T-helper 17 cell (primary cell): ENCODE measurements around the gene RAB23. TPM values are rescaled to one million over a fixed set of nuclear protein-coding genes. Genes with fewer than 3 reads are reported as not detected.
"Not testable (repeated sequence)": the region's sequence is repeated elsewhere in the genome, so short reads cannot be mapped to it uniquely, and the experiment has no call there.

ENCODE experiments used
- ATAC-seq: fragments of 150-1000 bp; cut with Tn5 transposase; 2 replicates; pipeline ENCODE4 v1.10.0; 2021; ENCODE audit warnings: mild to moderate bottlenecking, moderate library complexity
- DNase-seq, 3 donors: peaks; one replicate each; pipeline versions ENCODE4 v3.0.0 to v3.0.0-alpha.2; 2020 to 2021
- H3K9me3 ChIP-seq: one replicate; pipeline ENCODE4 v1.7.0; 2013; ENCODE audit warnings: low read length, mild to moderate bottlenecking; ENCODE audit not compliant: control insufficient read depth, poor library complexity, severe bottlenecking
- H3K27ac Mint-ChIP-seq: one replicate; pipeline ENCODE4 v1.8.0; 2022; ENCODE audit warnings: mild to moderate bottlenecking, moderate library complexity, mixed read lengths
- H3K27me3 Mint-ChIP-seq: one replicate; pipeline ENCODE4 v1.8.0; 2022; ENCODE audit warnings: mixed read lengths
- H3K36me3 Mint-ChIP-seq: one replicate; pipeline ENCODE4 v1.8.0; 2022; ENCODE audit warnings: low read depth, mixed read lengths
- H3K4me1 Mint-ChIP-seq: one replicate; pipeline ENCODE4 v1.8.0; 2022; ENCODE audit warnings: mild to moderate bottlenecking, mixed read lengths
- H3K4me3 Mint-ChIP-seq: one replicate; pipeline ENCODE4 v1.8.0; 2022; ENCODE audit warnings: mild to moderate bottlenecking, moderate library complexity, mixed read lengths
- total RNA-seq, 4 donors: library from RNA in 2 of 4; stranded (reverse) in 2 of 4; gene quantifications; one replicate each; pipeline ENCODE4 v1.2.3 and lab custom pipeline; 2022 to 2026

RAB23 gene
- total RNA-seq, 2 donors from 2014 or later, result 0.29 to 0.35 TPM

DNA sequence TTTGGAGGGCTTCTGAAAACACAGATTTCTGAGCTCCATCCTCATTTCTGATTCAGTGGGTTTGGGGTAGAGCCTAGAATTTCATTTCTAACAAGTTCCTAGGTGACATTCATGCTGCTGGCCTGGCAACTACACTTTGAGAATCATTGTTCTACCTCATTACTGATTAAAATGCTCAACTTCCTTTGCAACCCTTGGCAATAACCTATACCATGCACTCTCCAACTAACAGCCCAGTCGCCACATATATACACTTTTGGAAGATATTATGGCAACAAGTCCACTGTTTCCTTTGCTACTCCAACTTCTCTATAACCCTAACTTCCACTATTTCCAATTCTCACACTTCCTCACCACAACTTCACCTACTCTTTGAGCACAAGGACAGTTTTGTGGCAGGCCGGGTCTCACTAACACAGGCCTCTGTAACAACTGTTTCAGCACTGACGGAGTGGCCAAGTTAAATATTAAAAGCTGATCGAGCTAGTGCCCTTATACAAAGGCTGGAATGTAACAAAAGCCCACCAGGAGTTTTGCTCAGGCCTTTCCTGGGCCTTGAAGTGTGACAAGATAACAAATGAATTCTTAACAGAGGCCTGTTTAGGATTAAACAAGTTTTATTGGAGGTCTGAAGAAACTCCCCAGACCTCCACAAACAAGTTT lies 32.1 kb upstream of the RAB23 start:
- peaks cover 2% of the 10 kb centered on the region for H3K36me3 Mint-ChIP-seq
- H3K9me3 ChIP-seq, result no peaks in the 10 kb centered on the region
- no peak overlapping the region for H3K4me3 Mint-ChIP-seq
- DNase-seq, result no peak
- ATAC-seq, result no peak
- peaks cover 6% of the 10 kb centered on the region for H3K4me1 Mint-ChIP-seq
- H3K27me3 Mint-ChIP-seq, result peaks cover 10% of the 10 kb centered on the region
- H3K27ac Mint-ChIP-seq, result no peak overlapping the region

DNA sequence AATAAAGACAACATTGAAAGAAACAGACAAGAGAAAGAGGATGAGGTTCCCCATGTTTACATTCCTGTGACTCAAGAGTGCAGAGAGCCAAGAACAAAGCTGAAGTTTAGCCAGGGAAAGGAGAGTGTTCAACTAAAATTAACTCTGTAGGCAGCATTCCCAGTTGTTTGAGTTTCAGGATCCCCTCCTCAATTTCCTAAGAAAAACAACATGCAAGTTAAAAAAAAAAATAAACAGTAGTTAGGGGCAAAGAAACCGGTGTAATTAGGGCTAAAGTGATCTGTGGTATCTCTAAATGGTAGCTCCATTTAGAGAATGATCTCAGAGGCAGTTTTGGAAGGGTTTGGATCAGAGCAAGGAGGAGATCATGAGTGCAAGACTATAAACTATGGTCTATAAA lies 30.9 kb upstream of the RAB23 start:
- ATAC-seq (no peak), DNase-seq (no peak)
- H3K9me3 ChIP-seq, result no peaks in the 10 kb centered on the region
- H3K4me3 Mint-ChIP-seq, result no peak overlapping the region
- H3K36me3 Mint-ChIP-seq, result peaks cover 2% of the 10 kb centered on the region
- peaks cover 8% of the 10 kb centered on the region for H3K4me1 Mint-ChIP-seq
- H3K27me3 Mint-ChIP-seq, result peaks cover 10% of the 10 kb centered on the region
- H3K27ac Mint-ChIP-seq, result no peak overlapping the region

DNA sequence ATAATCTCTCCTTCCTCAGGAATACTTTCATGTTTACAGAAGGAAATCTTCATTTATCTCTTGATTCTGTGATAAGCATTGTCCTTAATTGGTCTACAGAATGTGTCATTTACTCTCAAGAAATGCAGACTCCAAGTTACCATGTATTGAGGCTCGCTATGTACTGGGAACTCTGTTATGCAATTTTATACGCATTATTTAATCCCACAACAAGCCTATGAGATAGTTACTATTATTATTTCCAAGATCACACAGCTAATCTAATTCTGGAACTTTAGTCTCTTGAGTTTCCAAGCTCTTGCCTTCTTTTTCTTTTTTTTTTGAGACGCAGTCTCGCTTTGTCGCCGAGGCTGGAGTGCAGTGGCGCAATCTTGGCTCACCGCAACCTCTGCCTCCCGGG lies 30.0 kb upstream of the RAB23 start:
- H3K36me3 Mint-ChIP-seq, result peaks cover 2% of the 10 kb centered on the region
- DNase-seq (no peak), ATAC-seq (no peak)
- no peak overlapping the region for H3K4me3 Mint-ChIP-seq
- no peaks in the 10 kb centered on the region for H3K9me3 ChIP-seq
- H3K27me3 Mint-ChIP-seq, result peaks cover 10% of the 10 kb centered on the region
- peaks cover 8% of the 10 kb centered on the region for H3K4me1 Mint-ChIP-seq
- H3K27ac Mint-ChIP-seq, result no peak overlapping the region

DNA sequence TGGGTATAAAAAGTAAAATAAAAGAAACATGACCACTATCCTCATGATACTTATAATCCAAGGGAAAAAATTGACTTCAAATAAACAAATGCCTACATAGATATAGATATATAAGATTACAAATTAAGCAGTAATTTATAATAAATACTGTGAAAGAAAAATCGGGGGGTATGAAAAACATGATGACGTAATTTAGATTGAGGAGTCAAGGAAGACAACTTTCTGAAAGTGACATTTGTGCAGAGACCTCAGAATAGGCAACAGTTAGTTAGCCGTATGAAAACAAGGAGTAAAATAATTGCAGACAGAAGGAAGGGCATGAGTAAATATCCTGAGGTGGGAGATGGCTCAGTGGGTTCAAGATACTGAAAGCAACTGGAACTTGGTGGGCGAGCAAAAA lies 28.2 kb upstream of the RAB23 start:
- H3K36me3 Mint-ChIP-seq, result peaks cover 2% of the 10 kb centered on the region
- H3K27me3 Mint-ChIP-seq, result peaks cover 10% of the 10 kb centered on the region
- no peak overlapping the region for H3K27ac Mint-ChIP-seq
- ATAC-seq (no peak), DNase-seq (no peak)
- H3K4me1 Mint-ChIP-seq, result peaks cover 4% of the 10 kb centered on the region
- H3K9me3 ChIP-seq, result no peaks in the 10 kb centered on the region
- H3K4me3 Mint-ChIP-seq, result no peak overlapping the region

DNA sequence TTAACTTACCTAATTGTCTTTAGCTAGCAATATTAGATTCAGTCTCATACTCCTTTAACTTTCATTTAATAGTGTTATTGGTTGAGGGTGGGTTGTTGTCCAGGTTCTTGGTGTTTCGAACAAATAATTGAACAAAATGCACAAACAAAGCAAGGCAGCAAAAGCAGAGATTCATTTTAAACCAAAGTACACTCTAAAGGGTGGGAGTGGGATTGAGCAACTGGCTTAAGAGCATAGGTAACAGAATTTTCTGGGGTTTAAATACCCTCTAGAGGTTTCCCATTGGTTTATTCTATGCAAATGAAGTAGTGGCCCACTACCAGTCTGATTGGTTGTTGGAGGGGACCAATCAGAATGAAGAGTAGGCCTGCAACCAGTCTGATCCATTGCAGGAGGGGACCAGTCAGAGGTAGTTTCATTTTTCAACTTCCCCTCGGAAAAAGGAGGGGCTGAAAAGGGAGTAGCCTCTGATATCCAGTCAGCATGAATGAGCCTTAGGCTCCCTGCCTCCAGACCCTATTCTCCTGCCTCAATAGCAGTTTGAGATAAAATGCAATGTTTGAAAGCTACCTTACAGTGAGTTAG lies 26.3 kb upstream of the RAB23 start:
- Mint-ChIP-seq H3K4me3 (no peak overlapping the region), H3K27ac (no peak overlapping the region), H3K4me1 (peaks cover 4% of the 10 kb centered on the region), H3K36me3 (peaks cover 2% of the 10 kb centered on the region), H3K27me3 (peaks cover 6% of the 10 kb centered on the region)
- no peak for ATAC-seq
- no peaks in the 10 kb centered on the region for H3K9me3 ChIP-seq
- DNase-seq, result no peak

DNA sequence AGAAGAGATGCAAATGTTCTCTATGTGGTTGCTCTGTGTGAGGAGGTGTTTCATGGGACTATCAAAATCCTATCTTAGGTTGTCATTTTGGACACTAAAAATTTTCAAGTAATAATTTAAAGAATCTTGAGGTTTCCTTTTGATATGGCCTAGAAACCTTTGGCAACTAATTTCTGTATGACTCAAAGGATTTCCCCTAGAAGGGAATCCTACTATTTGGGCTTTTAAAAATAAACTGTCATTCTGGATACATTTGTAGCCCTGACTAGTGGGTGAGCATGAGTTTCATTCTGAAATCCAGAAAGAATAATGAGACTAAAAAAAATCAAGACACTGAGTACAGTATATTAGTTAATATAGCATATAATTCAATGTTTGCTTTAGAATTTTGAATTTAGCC lies 25.5 kb upstream of the RAB23 start:
- Mint-ChIP-seq H3K4me1 (peaks cover 4% of the 10 kb centered on the region), H3K36me3 (peaks cover 3% of the 10 kb centered on the region), H3K27ac (no peak overlapping the region), H3K27me3 (no peaks in the 10 kb centered on the region), H3K4me3 (no peak overlapping the region)
- no peaks in the 10 kb centered on the region for H3K9me3 ChIP-seq
- no peak for DNase-seq
- no peak for ATAC-seq

DNA sequence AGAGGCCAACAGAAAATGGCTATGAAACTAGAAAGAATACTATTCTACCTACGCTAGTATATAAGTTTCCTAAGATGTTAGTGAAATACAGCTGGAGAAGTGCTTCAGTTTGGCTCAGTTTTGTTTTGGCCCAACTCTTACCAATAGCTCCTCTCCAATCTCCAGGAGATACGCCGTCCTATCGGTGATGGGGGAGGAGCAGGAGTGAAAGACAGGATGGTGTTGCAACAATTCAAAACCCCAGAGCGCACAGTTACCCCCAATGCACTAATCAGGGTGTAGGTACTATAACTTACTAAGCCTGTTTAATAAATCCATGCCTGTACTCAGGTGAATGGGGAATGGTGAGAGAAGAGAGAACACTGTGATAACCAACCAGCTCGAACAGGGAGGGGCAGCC lies 24.2 kb upstream of the RAB23 start:
- peaks cover 3% of the 10 kb centered on the region for H3K36me3 Mint-ChIP-seq
- no peaks in the 10 kb centered on the region for H3K27me3 Mint-ChIP-seq
- DNase-seq (no peak), ATAC-seq (no peak)
- H3K27ac Mint-ChIP-seq, result no peak overlapping the region
- H3K4me3 Mint-ChIP-seq, result no peak overlapping the region
- no peaks in the 10 kb centered on the region for H3K9me3 ChIP-seq
- peaks cover 4% of the 10 kb centered on the region for H3K4me1 Mint-ChIP-seq

DNA sequence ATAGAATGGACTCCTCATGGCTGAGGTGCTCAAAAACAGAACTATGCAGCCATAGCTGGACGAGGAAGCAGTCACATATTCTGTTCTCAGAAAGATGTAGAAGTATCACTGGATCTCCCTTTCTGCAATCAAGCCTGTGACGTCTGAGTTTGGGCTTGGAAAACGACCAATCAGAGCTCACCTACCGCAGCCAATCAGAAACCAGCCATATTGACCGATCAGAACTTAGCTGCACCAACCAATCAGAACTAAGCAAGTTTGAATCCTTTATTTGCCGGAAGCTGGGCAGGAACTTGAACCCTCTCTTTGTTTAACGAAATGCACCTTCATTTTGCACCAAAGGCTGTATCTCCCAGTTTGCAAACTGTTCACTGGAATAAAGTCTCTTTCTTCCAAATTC lies 21.8 kb upstream of the RAB23 start:
- DNase-seq (no peak), ATAC-seq (no peak)
- Mint-ChIP-seq H3K27me3 (peaks cover 5% of the 10 kb centered on the region), H3K36me3 (peaks cover 2% of the 10 kb centered on the region), H3K4me3 (no peak overlapping the region), H3K27ac (no peak overlapping the region), H3K4me1 (no peaks in the 10 kb centered on the region)
- H3K9me3 ChIP-seq, result no peaks in the 10 kb centered on the region

DNA sequence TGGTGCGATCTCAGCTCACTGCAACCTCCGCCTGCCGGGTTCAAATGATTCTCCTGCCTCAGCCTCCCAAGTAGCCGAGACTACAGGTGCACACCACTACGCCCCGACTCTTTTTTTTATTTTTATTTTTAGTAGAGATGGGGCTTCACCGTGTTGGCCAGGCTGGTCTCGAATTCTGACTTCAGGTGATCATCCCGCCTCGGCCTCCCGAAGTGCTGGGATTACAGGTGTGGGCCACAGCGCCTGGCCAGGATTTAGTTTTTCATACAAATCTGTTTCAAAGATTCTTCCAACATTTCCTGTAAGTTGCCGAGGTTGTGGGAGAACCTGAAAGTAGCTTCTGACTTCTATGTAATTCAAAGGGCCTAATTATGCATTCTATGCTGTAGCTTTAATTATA lies 21.4 kb upstream of the RAB23 start:
- H3K4me3 Mint-ChIP-seq, ATAC-seq, H3K9me3 ChIP-seq, H3K4me1 Mint-ChIP-seq, H3K36me3 Mint-ChIP-seq, DNase-seq, H3K27me3 Mint-ChIP-seq, H3K27ac Mint-ChIP-seq: not testable (repeated sequence)

DNA sequence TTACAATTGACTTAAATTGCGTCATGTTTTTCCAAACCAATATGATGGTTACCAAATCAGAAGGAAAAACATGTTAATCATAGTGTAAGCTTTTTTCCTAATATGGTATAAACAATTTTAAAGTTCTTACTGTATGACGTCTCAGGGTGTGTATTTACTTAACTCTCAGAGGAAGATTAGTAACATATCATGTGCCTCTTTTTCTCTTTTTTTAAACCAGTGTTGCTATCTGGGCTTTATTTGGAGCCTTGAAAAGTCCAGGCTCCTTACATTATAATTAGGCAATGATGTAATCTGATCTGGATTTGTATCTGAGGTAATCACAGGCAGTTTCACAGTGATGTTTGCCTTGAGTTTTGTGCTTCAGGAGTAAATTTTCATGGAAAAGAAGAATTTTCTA lies 20.4 kb upstream of the RAB23 start:
- Mint-ChIP-seq H3K36me3 (peaks cover 4% of the 10 kb centered on the region), H3K27ac (no peak overlapping the region), H3K4me1 (no peaks in the 10 kb centered on the region), H3K27me3 (peaks cover 16% of the 10 kb centered on the region), H3K4me3 (no peak overlapping the region)
- ATAC-seq, result no peak
- DNase-seq, result no peak
- H3K9me3 ChIP-seq, result no peaks in the 10 kb centered on the region

DNA sequence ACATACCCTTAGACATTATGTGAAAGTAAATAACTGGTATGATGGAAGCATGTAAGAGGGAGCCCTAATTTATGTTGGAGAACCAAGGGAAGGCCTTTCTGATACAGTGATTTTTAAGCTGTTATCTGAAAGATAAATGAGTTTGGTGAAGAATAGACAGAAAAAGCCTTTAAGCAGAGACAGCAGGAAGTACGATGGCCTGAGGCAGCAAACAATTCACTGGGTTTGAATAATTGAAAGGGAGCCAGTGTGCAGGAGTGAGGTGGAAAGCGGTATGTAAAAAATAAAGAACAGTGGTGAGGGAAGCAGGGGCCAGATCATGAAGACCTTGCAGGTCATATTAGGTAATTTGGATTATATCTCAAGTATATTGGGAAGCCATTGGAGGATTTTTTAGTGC lies 4.1 kb upstream of the RAB23 start:
- H3K4me1 Mint-ChIP-seq, result peaks cover 10% of the 10 kb centered on the region
- peaks cover 7% of the 10 kb centered on the region for H3K36me3 Mint-ChIP-seq
- no peak overlapping the region for H3K27ac Mint-ChIP-seq
- peaks cover 37% of the 10 kb centered on the region for H3K27me3 Mint-ChIP-seq
- no peak overlapping the region for H3K4me3 Mint-ChIP-seq
- no peaks in the 10 kb centered on the region for H3K9me3 ChIP-seq
- no peak for ATAC-seq
- no peak for DNase-seq

DNA sequence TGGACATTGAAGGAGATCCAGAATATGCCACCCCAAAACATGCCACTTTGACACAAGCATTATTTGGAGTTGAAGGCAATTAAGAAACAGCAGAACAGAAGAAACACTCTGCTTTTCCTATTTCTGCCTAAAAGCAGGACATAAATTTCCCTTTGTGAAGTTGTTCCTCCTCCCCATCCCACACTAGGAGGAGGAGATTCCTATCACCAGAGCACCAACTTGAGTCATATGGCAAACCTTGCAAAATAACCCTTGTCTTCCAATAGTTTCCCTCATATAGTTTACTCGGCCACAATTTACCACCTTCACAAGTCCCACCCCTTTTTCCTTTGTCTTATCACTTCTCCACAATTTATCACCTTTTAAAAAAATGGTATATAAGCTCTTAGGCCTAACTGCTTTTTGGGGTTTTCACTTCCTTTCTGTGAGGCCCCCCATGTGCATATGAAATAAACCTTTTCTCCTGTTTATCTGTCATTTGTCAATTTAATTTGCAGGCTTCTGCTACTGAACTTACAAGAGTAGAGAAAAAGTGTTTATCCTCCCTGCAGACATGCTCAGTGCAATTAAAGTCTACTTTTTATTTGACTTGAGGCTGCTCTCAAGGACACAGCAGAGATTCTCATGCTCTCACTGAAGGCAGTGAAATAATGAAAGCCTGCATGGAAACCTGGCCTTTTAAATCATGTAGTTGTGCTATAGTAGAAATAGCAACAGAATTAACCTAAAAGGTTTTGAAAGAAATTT lies 2.8 kb upstream of the RAB23 start:
- Mint-ChIP-seq H3K4me3 (no peak overlapping the region), H3K4me1 (peaks cover 14% of the 10 kb centered on the region), H3K27me3 (peaks cover 30% of the 10 kb centered on the region), H3K36me3 (peaks cover 7% of the 10 kb centered on the region), H3K27ac (no peak overlapping the region)
- ATAC-seq (no peak), DNase-seq (no peak)
- H3K9me3 ChIP-seq, result no peaks in the 10 kb centered on the region

DNA sequence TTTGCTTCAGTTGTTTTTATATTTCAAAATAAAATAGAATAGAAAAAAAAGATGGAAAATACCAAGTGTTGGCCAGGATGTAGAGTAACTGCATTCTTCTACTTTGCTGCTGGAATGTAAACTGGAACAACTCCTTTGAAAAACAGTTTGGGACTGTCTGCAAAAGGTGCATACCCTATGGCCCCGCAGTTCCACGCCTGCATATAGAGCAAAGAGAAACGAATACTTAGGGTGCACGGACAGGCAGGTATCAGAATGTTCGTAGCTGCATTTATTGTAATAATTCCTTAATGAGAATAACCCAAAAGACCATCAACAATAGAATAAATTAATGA lies 603 bp upstream of the RAB23 start:
- Mint-ChIP-seq H3K4me3 (peak overlapping the region; percentile 99), H3K4me1 (peaks cover 14% of the 10 kb centered on the region), H3K27ac (peak overlapping the region; percentile 87), H3K27me3 (peaks cover 36% of the 10 kb centered on the region), H3K36me3 (peaks cover 5% of the 10 kb centered on the region)
- ATAC-seq, result peak; percentile 23
- no peaks in the 10 kb centered on the region for H3K9me3 ChIP-seq
- no peak for DNase-seq
